Mammary epithelial cell (primary cell): ENCODE measurements around the gene ANGPTL8.

Experiments used
- EZH2 ChIP-seq: IDR thresholded peaks from 2 replicates; pipeline ENCODE4 v1.6.1; 2012; ENCODE audit warnings: low read length, inconsistent platforms, borderline replicate concordance
- TF ChIP-seq, protein P1 (sequence below), 2 donors: IDR thresholded peaks in 1 of 2; conservative IDR thresholded peaks in 1 of 2; 2 replicates each; pipeline ENCODE4 v1.5.1; 2011 to 2012; ENCODE audit warnings: inconsistent platforms in 2 of 2, low read length in 2 of 2, mild to moderate bottlenecking in 2 of 2, control low read depth in 1 of 2, low read depth in 1 of 2; ENCODE audit not compliant: insufficient read depth in 1 of 2; ENCODE audit errors: extremely low read depth in 1 of 2

DNA sequence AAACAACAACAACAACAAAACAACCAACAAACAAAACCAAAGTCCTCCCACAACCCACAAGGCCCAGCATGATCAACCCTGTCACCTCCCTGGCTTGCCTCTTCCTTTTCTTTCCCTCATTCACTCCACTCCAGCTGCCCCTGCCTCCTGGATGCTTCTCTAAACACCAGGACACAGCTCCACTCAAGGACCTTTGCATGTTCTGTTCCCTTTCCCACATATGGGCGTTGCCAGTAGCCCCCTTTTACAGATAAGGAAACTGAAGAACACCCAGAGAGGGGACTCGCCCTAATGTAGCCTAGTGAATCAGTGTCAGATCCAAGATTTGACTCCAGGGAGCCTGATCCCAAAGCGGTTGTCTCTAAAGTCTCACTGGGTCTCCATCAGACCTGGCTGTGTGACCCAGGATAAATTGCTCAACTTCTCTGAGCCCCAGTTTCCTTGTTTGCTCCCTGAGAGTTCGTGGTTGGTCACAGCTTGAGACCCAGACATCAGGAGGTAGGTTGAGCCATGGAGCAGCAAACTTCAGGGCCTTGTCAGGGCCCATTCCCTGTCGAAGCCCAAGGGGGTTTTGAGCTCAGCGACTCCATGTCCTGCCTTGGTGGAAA lies 25.9 kb downstream of the ANGPTL8 start:
- TF ChIP-seq EZH2 = no peak
- TF ChIP-seq, protein P1, sequence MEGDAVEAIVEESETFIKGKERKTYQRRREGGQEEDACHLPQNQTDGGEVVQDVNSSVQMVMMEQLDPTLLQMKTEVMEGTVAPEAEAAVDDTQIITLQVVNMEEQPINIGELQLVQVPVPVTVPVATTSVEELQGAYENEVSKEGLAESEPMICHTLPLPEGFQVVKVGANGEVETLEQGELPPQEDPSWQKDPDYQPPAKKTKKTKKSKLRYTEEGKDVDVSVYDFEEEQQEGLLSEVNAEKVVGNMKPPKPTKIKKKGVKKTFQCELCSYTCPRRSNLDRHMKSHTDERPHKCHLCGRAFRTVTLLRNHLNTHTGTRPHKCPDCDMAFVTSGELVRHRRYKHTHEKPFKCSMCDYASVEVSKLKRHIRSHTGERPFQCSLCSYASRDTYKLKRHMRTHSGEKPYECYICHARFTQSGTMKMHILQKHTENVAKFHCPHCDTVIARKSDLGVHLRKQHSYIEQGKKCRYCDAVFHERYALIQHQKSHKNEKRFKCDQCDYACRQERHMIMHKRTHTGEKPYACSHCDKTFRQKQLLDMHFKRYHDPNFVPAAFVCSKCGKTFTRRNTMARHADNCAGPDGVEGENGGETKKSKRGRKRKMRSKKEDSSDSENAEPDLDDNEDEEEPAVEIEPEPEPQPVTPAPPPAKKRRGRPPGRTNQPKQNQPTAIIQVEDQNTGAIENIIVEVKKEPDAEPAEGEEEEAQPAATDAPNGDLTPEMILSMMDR (conservative IDR thresholded peaks at IDR 0.05 in 1 of 2, IDR thresholded peaks at IDR 0.05 in 1 of 2; ENCODE audit: extremely low read depth in 1 of 2, insufficient read depth in 1 of 2, low read depth in 1 of 2, low read length in 2 of 2) = no peak
